Peyer's patch (tissue), 4 donors: ENCODE measurements around the gene ZNF611.

Source experiments
- POLR2A ChIP-seq, 2 donors: fragments of 450-650 bp; IDR thresholded peaks; one replicate each; pipeline ENCODE4 v1.5.1; 2017; ENCODE audit warnings: antibody characterized with exemption in 2 of 2, mild to moderate bottlenecking in 2 of 2, moderate library complexity in 2 of 2
- TF ChIP-seq, protein P1 (sequence below), 6 experiments: fragments of 450-650 bp in 4 of 6; fragments of 200-600 bp in 2 of 6; sonication (generic) in 1 of 6; IDR thresholded peaks; one replicate each; pipeline ENCODE4 v1.5.1; 2017 to 2019; ENCODE audit warnings: antibody characterized with exemption in 6 of 6, mild to moderate bottlenecking in 3 of 6, moderate library complexity in 1 of 6

DNA sequence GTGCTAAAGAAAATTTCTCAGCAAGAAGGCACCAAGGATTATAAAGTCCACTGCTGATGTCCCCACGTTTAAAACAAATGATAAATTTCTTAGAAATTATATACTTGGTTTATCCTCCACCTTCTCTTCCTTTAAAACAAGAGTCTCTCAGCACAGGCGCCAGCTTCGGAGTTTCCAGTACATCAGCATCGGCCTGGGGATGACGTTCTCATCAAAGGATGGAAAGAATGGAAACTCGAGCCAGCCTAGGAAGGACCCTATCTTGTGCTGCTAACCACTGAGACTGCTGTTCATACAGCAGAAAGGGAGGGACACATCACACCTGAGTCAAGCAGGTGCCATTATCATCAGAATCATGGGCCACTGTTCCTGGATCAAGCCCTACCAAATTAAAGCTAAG, 66.9 kb downstream of the ZNF611 start:
- TF ChIP-seq, protein P1, sequence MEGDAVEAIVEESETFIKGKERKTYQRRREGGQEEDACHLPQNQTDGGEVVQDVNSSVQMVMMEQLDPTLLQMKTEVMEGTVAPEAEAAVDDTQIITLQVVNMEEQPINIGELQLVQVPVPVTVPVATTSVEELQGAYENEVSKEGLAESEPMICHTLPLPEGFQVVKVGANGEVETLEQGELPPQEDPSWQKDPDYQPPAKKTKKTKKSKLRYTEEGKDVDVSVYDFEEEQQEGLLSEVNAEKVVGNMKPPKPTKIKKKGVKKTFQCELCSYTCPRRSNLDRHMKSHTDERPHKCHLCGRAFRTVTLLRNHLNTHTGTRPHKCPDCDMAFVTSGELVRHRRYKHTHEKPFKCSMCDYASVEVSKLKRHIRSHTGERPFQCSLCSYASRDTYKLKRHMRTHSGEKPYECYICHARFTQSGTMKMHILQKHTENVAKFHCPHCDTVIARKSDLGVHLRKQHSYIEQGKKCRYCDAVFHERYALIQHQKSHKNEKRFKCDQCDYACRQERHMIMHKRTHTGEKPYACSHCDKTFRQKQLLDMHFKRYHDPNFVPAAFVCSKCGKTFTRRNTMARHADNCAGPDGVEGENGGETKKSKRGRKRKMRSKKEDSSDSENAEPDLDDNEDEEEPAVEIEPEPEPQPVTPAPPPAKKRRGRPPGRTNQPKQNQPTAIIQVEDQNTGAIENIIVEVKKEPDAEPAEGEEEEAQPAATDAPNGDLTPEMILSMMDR (IDR thresholded peaks at IDR 0.05): no peak
- TF ChIP-seq POLR2A (IDR thresholded peaks at IDR 0.05): no peak
